A172 (cell line): ENCODE measurements around the gene DNASE1L1. TPM values are rescaled to one million over a fixed set of nuclear protein-coding genes. Genes with fewer than 3 reads are reported as not detected.

ENCODE experiments used
- DNase-seq: peaks from one replicate; pipeline ENCODE4 v3.0.0-alpha.2; 2015; ENCODE audit warnings: low spot score
- total RNA-seq: library from RNA; depleted of rRNA; stranded (reverse); fragments of >200 nt; shearing (Covaris generic); gene quantifications from 2 replicates; pipeline ENCODE4 v1.2.3, GENCODE V29; 2014; rRNA removed

DNASE1L1 gene
- total RNA-seq, result 65.3 and 70.8 TPM in 2 replicates

- peak; percentile 94 for DNase-seq
These were observed at the start of gene DNASE1L1 for GRCh38 chrX:154409222-154409871. Gene DNASE1L1 (minus strand): TSS chrX:154409254. CDS start chrX:154405568, 3,686 bp downstream.

GRCh38 chrX:154458116-154458953 is 49.3 kb upstream of the DNASE1L1 start, which contains the start of gene PLXNA3:
Gene PLXNA3 (plus strand): TSS chrX:154458281. CDS start chrX:154460184, 1,903 bp downstream.
- no peak for DNase-seq

- no peak for DNase-seq
These were observed 48.5 kb upstream of the DNASE1L1 start for GRCh38 chrX:154457491-154458115.

GRCh38 chrX:154452823-154453222 is 43.8 kb upstream of the DNASE1L1 start:
- DNase-seq, result no peak

- DNase-seq, result no peak
These were observed 41.3 kb upstream of the DNASE1L1 start for GRCh38 chrX:154450312-154450711.

DNA sequence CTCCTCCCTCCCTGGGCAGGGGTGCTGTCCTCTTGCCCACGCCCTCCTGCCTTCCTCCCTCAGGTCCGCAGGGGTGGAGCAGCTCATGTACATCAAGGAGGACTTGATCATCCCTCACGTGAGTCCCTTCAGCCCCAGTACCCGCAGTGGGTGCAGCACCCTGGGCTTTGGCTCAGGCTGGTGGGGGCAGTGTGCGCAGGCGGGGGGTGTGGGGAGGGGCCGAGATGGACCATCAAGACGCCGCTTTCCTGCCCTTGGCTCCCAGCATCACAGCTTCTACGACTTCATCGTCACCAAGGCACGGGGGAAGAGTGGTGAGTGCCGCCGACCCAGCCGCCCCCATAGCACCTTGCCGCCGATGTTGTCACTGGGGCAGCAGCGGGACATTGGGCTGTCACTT is 40.6 kb upstream of the DNASE1L1 start:
- no peak for DNase-seq

GRCh38 chrX:154448484-154448883 is 39.4 kb upstream of the DNASE1L1 start:
- no peak for DNase-seq

- no peak for DNase-seq
These were observed 37.4 kb upstream of the DNASE1L1 start for GRCh38 chrX:154446430-154446829.

GRCh38 chrX:154445776-154446175 is 36.7 kb upstream of the DNASE1L1 start:
- no peak for DNase-seq

DNA sequence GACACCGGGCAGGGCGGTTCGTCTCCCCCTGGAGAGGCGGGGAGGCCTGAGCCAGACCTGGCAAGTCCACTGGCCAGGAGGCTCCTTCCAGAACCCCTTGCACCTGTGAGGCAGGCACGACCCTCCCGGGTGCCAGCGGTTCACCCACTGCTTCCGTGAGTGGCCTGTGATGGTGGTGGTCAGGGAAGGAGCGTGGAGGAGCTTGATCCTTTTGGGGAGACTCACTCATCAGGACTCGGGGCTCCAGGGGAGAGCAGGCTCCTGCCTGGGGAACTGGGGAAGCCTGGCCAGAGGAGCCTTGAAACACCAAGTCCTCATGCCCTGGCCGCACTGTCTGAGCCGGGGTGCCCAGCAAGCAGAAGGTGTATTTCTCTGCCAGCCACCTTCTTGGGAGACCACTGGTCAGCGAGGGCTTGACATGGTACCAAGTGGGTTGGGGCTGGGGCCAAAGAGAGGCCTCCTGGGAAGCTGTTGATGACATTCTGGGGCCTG is 35.7 kb upstream of the DNASE1L1 start:
- no peak for DNase-seq

DNA sequence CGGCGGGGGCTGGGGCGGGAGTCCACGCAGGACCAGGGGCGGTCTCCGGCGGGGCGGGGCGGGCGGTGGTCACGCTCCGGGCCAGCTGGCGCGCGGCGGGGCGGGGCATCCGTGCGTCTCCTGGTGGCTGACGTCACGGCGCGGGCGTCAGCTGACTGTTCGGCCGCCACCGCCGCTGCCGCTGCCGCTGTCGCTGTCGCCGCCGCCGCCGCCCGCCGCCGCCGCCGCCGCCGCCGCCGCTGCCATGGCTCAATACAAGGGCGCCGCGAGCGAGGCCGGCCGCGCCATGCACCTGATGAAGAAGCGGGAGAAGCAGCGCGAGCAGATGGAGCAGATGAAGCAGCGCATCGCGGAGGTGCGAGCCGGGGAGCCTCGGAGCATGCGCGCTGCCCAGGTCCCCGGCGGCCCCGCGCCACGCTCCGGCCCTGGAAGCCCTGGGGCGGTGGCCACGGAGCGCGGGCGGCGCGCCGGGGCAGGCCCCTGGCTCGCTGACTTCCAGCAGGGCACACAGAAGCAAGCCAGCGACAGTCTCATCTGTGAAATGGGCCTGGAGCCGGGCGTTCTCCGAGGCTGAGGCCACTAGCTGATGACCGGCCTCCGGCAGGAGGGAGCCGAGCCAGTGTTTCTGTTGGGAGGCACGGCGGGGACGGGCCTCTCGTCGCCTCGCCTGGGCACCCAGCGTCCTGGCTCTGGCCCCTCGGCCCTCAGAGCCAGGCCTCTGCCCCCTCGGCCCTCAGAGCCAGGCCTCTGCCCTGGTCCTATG is 35.1 kb upstream of the DNASE1L1 start, which contains the start of gene FAM50A:
FAM50A (plus strand) TSS at position 150 of the 763 bp plus-strand sequence; CDS start at position 245, 95 bp downstream.
- DNase-seq, result peak; percentile 52

- peak; percentile 43 for DNase-seq
These were observed 34.4 kb upstream of the DNASE1L1 start for GRCh38 chrX:154443479-154443910.

GRCh38 chrX:154441984-154442707 is 33.1 kb upstream of the DNASE1L1 start:
- no peak for DNase-seq

GRCh38 chrX:154441564-154441963 is 32.5 kb upstream of the DNASE1L1 start:
- no peak for DNase-seq

- DNase-seq, result no peak
These were observed 31.7 kb upstream of the DNASE1L1 start for GRCh38 chrX:154440623-154441357.

DNA sequence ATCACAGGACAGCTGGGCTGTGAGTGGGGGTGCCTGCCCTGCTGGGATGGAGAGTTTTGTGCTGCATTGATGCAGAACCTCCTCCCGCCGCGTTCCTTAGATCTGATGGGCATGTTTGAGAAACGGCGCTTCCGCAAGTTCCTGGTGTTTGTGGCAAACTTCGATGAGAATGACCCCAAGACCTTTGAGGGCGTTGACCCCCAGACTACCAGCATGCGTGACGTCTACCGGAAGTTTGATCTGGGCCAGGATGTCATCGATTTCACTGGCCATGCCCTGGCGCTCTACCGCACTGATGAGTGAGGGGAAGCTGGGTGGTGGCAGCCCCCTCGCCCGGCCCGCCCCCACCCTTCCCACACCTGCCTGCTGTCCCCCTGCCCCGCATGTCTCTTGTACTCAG is 30.8 kb upstream of the DNASE1L1 start:
- DNase-seq, result no peak

DNA sequence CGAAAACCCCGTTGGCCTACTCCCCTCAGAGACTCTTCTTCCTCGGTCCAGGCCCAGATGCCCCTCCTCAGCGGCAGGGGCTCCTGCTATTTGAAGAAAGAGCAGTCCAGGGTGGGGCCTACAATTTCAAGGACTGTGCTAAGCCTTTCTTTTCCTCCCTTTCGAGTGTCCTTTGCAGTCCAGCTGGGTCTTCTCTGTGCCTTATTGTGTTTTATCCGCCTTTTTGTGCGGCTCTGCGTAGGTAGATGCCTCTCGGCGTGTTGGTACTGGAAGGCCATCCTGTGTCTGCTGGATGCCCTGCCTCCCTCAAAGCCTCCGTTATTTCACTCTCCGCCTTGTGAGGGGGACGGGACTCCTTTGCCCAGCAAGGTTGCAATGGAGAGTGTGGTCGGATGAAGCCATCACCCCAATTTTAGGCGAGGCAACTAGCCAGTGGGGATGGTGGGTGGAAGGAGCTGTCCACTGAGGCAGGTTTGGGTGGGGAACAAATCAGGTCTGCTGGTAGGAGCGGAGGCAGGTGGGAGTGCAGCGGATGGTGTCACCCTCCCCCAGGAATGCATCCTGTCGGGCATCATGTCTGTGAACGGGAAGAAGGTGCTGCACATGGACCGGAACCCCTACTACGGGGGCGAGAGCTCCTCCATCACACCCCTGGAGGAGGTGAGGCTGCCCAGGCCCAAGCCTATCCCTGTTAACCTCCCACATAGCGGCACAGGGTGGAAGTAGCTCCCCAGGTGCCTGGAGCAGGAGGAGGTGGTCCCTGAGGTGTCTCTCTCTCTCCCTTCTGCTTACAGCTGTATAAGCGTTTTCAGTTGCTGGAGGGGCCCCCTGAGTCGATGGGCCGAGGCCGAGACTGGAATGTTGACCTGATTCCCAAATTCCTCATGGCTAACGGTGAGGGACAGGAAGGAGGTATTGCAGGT is 29.2 kb upstream of the DNASE1L1 start:
- DNase-seq, result peak; percentile 10

- peak; percentile 44 for DNase-seq
These were observed 28.1 kb upstream of the DNASE1L1 start, which contains the start of gene GDI1 for GRCh38 chrX:154436983-154437752. Gene GDI1 (plus strand): TSS chrX:154437154. CDS start chrX:154437255, 101 bp downstream.
